Stimulated activated naive CD4-positive, alpha-beta T cell (primary cell): ENCODE measurements around the gene LAMA5.
A peak's percentile ranks its signal among the peaks of the same experiment; 100 is the strongest.

Source experiments
- DNase-seq, 6 experiments: peaks; one replicate each; lab custom pipeline; 2025; lab: John Stamatoyannopoulos, UW

LAMA5 gene

DNA sequence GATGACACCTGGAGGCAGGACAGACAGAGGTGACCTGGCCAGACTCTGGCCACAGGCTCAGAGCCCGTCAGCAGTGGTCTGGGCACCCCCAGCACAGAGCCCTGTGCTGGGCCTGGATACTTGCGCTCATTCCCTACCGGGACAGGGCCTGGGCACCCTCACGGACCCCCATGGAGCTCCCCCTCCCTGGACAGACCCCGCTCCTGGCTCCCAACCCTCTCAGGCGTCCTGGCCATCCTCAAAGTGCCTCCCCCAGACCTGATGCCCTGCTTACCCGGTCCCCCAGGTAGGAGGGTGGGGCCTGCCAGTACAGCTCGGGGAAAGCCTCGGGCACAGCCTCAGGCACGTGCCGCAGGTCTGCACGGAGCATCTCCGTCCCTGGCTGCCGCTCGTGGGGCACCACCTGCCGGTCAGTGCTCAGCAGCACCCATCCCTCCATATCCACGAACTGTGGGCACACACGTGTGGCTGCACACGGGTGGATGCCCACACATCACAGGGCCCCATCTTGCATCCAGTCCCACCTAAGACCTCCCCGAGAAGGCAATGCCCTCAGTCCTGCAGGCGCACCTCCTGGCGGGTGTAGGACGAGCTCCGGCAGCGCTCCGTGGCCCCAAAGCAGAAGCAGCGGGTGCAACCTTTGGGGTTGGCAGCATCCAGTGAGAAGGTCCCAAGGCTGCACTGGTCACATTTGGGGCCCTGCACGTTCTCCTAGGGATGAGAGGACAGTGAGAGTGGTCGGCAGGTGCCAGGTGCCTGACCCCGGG is 40.0 kb downstream of the LAMA5 start:
- DNase-seq: no peak

- no peak for DNase-seq
Observed at GRCh38 chr20:62326559-62326958, 40.6 kb downstream of the LAMA5 start.

DNA sequence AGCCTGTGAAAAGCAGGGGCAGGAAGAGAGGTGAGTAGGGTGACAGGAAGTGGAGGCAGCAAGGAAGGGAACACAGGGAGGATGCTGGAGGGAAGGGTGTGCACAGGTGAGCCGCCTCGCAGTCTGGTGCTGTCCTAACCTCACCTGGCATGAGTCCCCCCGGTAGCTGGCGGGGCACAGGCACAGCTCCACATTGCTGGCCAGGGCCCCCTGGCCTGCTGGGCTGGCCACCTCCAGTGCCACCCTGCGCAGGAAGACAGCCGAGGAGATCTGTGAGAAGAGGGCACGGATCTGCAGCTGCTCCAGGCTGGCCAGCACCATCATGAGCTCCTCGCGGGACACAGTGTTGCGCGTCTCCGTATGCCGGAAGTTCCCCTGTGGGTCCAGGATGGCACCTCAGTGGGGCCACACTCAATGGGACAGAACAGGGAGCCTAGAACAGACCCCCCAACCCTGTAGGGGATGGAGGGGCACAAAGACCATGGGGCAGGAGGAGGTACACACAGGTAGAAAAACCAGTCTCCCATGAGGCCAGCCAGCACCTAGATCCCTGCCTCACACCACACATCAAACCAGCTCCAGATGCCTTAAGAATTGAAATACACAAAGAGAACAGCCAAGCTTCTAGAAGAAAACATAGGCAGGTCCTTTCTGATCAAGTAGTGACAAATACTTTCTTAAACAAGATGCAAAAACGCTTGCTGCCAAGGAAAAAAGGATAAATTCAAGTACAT is 41.8 kb downstream of the LAMA5 start:
- no peak for DNase-seq

GRCh38 chr20:62323980-62324906 is 42.9 kb downstream of the LAMA5 start:
- DNase-seq: no peak

DNA sequence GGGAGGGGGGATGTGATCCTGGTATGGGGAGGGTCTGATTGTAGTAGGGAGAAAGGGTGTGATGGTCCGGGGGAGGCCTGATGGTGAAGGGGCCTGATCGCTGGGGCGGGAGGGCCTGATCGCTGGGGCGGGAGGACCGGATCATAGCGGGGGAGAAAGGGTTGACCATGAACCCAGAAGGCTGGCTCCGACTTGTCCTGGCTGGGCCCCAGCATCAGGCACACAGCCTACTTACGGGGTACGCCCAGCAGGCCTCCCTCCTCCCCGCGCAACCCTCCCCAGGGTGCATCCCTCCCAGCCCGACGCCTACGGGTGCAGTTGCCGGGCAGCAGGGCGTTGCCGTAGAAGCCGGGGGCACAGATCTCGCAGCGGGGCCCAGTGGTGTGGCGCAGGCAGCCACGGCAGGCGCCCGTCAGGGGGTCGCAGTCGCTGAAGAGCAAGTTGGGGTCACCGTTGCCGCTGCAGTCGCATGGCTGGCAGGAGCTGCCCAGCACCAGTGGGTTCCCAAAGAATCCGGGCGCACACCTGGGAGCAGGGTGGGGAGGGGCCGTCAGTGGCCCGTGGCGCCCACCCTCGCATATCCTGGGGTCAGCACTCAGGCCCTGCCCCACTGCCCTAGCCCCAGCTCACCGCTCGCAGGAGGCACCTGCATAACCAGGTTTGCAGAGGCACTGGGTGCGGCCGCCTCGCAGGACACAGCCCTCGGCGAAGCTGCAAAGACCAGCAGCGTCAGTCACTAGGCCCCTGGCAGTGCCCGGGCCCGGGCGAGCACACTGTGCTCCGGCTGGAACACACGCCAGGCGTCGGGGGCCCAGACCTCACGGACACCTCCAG is 43.7 kb downstream of the LAMA5 start:
- DNase-seq: no peak

DNA sequence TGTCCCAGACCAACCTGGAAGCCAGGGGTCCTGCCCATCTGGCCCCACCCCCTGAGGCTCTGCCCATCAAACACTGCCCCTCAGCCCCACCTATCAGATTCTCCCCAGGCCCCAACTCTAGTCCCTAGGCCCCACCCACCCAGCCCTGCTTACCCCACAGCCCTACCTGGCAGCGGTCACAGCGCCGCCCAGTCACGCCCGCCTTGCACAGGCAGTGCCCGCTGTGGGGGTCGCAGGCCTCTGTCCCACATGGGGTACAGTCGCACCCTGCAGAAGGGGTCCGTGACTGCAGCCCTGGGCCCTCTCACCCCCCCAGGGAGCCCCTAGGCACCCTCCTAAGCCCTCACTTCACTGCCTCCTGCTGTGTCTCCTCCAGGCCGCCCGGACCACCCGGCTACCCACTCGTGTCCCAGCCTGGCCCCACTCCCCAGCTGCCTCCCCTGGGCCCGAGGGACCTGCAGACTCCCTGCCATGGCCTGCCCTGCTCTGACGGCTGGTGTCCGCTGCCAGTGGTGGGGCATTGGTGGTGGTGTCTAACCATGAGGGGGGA is 44.5 kb downstream of the LAMA5 start:
- DNase-seq: no peak

DNA sequence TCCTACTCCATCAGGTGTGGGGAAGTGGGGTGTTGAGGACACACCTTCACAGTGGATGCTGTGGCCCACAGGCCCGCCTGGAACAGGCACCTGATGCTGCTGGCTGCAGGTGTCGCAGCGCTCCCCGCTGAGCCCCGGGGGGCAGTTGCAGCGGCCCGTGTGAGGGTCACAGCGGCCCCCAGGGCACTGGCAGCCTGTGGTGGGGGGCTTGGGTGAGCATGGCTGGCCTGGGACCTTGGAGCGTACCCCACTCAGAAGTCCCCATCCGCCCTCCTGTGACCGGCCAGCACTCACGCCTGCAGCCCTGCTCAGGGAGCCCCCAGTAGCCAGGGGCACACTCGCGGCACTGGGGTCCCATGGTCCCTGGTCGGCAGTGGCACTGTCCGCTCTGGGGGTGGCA is 45.1 kb downstream of the LAMA5 start:
- no peak for DNase-seq

DNA sequence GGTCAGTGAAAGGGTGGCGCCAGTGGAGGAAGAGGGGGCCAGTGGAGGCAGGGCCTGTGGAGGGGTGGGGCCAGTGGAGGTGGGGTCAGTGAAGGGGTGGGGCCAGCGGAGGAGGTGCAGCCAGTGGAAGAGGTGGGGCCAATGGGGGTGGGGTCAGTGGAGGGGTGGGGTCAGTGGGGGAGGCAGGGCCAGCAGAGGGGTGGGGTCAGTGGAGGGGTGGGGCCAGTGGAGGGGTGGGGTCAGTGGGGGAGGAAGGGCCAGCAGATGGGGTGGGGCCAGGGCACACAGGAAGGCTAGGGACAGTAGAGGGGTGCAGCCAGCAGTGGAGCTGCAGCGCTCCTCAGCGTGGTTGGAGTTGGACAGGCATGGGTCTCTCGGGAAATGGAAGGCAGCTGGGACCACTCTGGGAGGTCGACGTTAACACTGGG is 45.6 kb downstream of the LAMA5 start:
- DNase-seq: peak in 1 of 6 experiments; percentile 36

DNA sequence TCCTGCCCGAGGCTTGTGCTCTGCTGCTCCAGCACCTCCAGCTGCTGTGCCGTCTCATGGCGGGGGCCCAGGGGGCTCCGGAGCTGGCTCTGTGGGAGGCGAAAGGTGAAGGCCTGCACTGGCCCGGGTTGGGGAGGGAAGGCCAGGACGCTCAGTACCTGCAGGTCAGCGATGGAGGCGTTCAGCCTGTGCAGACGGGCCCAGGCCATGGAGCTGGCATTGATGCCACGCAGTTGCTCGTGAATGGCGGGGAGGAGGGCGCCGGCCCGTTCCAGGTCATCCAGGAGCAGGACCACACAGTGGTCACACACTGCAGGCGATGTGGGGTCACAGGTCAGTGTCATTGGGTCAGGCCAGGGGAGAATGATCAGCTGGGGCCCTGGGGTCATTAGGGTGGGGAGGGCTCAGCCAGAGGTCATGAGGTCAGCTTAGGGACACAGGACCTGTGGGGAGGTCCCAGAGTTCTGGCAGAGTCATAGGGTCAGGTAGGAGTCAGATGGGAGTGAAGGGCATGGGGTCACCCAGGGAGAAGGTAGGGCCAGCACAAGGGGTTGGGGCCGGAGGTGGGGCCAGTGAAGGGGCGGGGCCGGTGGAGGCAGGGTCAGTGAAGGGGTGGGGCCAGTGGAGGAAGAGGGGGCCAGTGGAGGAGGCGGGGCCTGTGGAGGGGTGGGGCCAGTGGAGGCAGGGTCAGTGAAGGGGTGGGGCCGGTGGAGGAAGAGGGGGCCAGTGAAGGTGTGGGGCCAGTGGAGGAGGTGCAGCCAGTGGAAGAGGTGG is 46.3 kb downstream of the LAMA5 start:
- DNase-seq: no peak

DNA sequence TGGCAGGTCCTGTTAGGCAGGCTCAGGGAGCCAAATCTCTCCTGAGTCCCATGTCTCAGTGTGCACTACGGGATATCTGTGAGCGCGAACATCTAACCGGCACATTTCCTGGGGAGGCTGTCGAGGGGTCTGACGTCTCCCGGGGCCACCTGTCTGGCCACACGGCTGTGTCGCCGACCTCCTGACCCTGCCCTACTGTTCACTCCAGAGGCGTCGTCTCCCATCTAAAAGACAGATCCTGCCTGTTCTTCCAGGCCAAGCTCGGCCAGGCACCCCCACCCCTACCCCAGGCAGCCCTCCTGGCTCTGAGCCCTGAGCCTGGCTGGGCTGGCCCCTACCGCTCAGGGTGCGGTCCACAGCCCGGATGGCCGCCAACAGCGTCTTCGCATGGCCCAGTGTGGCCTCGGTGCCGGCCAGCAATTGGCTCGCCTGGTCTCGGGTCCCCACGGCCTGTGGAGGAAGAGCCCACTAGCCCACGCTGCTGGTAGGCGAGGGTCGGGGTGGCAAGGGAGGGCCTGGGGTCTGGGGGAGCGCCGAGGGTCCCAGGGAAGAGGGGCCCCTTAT is 47.7 kb downstream of the LAMA5 start:
- DNase-seq: no peak

GRCh38 chr20:62318400-62319345 is 48.4 kb downstream of the LAMA5 start:
- DNase-seq: no peak

DNA sequence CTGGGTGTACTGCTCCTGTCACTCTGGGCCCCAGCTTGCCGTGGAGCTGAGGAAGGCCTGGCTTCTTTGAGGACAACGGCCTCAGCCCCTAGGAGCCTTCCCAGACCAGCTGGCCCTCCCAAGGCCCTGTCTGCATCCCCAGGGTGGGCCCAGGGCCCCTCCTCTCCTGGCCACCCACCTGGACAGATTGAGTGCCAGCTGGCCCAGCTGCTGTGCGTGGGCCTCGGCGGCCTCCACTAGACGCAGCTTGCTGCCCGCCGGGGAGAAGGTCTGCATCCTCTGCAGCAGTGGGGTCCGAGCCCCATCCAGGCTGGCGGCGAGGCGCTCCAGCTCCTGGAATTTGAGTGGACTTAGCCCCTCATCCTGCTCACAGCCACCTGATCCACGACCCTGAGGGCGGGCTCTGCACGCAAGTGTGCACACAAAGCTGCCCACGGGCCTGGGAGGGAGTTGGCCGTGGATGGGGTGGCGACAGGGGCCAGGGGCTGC is 49.9 kb downstream of the LAMA5 start:
- DNase-seq: no peak

- no peak for DNase-seq
Observed at GRCh38 chr20:62316331-62317166, 50.6 kb downstream of the LAMA5 start.

GRCh38 chr20:62315773-62316172 is 51.3 kb downstream of the LAMA5 start:
- no peak for DNase-seq

- DNase-seq: no peak
Observed at GRCh38 chr20:62314711-62315302, 52.3 kb downstream of the LAMA5 start.

GRCh38 chr20:62314339-62314638 is 52.8 kb downstream of the LAMA5 start:
- DNase-seq: no peak

DNA sequence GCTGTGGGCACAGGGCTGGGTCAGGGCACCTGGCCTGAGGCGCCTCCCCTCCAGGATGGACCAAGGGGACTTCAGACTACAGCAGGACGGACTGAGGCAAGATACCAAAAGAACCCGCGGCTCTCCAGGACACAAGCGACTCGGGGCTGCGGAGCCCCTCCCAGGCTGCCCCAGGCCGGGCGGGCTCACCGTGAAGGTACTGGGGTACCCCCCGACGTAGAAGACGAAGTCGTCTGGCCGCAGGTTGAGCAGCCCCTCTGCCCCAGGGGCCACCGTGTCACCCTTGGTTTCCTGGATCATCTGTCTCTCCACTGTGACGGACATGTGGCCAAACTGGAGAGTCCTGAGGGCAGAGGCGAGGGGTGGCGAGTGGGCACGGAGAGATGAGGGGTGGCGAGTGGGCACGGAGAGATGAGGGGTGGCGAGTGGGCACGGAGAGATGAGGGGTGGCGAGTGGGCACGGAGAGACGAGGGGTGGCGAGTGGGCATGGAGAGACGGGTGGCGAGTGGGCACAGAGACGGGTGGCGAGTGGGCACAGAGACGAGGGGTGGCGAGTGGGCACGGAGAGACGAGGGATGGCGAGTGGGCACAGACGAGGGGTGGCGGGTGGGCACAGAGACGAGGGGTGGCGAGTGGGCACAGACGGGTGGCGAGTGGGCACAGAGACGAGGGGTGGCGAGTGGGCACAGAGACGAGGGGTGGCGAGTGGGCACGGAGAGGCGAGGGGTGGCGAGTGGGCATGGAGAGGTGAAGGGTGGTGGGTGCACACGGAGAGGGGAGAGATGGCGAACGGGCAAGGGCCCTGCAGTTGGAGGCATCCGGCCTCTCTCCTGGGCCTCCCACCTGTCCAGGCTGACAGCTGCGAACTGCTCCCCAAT is 53.4 kb downstream of the LAMA5 start:
- DNase-seq: no peak
